ENCODE results near the gene ZNF507.

ZNF507 gene

GRCh38 chr19:32345261-32346207 lies at the start of gene ZNF507:
ZNF507 (plus strand) TSS chr19:32345610; CDS start chr19:32352831, 7,221 bp downstream.
- DNase-seq (ENCODE audit: extremely low read depth in 1 of 2, low read depth in 1 of 2), result peak; percentile 69 to 71

GRCh38 chr19:32296694-32297093 lies 48.7 kb upstream of the ZNF507 start:
- DNase-seq (ENCODE audit: extremely low read depth in 1 of 2, low read depth in 1 of 2), result no peak

GRCh38 chr19:32302778-32303177 lies 42.6 kb upstream of the ZNF507 start:
- DNase-seq (ENCODE audit: extremely low read depth in 1 of 2, low read depth in 1 of 2), result no peak

DNA sequence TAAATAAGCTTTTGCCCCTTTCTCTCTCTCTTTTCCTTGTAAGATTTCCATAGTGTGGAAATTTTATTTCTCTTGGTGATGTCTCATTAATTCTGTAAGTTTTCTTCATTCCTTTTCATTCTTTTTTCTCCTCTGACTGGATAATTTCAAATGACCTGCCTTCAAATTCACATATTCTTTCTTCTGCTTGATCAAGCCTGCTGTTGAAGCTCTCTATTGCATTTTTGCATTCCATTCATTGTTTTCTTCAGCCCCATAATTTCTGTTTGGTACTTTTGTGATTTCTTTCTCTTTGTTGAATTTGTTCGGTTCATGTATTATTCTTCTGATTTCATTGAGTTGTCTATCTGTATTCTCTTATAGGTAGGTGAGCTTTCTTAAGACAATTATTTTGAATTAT lies 42.2 kb upstream of the ZNF507 start:
- DNase-seq (ENCODE audit: extremely low read depth in 1 of 2, low read depth in 1 of 2), result no peak

DNA sequence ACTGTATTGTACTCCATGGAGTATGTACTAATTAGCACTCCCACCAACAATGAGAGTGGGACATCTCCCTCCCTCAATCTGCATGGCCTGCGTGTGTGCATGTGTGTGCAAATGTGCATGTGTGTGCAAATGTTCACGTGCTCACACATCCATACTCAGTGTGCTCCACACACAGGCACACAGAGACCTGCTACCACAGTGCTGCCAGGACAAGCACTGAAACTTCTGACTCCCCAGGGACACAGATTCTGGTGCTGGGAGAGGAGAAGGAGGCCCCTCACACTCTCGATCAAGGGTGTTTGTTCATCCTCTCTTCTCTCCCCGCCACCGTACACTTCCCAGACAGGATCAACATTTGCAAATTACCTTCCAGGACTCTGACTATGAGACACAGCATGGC lies 37.8 kb upstream of the ZNF507 start:
- DNase-seq (ENCODE audit: extremely low read depth in 1 of 2, low read depth in 1 of 2), result no peak

DNA sequence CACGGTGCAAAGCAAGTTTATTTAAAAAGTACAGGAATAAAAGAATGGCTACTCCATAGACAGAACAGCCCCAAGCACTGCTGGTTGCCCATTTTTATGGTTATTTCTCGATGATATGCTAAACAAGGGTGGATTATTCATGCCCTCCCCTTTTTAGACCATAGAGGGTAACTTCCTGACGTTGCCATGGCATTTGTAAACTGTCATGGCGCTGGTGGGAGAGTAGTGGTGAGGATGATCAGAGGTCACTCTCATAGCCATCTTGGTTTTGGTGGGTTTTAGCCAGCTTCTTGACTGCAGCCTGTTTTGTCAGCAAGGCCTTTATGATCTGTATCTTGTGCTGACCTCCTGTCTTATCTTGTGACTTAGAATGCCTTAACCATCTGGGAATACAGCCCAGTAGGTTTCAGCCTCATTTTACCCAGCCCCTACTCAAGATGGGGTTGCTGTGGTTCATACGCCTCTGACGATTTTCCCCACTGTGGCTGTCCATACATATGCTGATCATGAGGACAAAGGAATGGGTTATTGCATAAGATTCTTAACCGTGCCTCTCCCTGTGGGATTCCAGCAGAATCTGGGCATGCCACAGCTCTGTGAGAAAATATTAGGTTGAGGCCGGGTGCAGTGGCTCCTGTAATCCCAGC lies 36.9 kb upstream of the ZNF507 start:
- no peak for DNase-seq (ENCODE audit: extremely low read depth in 1 of 2, low read depth in 1 of 2)

GRCh38 chr19:32309711-32310390 lies 35.6 kb upstream of the ZNF507 start:
- DNase-seq (ENCODE audit: extremely low read depth in 1 of 2, low read depth in 1 of 2), result no peak

- no peak for DNase-seq (ENCODE audit: extremely low read depth in 1 of 2, low read depth in 1 of 2)
Measured at GRCh38 chr19:32311371-32311770, 34.0 kb upstream of the ZNF507 start.

- DNase-seq (ENCODE audit: extremely low read depth in 1 of 2, low read depth in 1 of 2), result no peak
Measured at GRCh38 chr19:32313569-32314265, 31.7 kb upstream of the ZNF507 start.

DNA sequence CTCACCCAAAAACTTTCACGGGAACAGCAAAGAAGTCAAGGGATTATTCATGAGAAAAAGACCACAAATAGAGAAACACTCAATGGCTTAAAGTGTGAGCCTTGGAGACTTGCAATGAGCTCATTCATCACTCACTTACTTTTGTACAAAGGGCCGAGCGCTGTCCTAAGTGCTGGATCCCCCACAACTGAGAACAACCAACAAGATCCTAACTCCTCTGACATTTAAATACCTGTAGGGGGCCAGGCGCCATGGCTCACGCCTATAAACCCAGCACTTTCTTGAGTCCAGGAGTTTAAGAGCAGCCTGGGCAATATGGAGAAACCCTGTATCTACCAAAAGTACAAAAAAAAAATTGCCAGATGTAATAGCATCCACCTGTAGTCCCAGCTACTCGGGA lies 29.4 kb upstream of the ZNF507 start:
- no peak for DNase-seq (ENCODE audit: extremely low read depth in 1 of 2, low read depth in 1 of 2)

- no peak for DNase-seq (ENCODE audit: extremely low read depth in 1 of 2, low read depth in 1 of 2)
Measured at GRCh38 chr19:32317086-32317485, 28.3 kb upstream of the ZNF507 start.

GRCh38 chr19:32318884-32319520 lies 26.4 kb upstream of the ZNF507 start:
- DNase-seq (ENCODE audit: extremely low read depth in 1 of 2, low read depth in 1 of 2), result peak in 1 of 2 donors; percentile 3

DNA sequence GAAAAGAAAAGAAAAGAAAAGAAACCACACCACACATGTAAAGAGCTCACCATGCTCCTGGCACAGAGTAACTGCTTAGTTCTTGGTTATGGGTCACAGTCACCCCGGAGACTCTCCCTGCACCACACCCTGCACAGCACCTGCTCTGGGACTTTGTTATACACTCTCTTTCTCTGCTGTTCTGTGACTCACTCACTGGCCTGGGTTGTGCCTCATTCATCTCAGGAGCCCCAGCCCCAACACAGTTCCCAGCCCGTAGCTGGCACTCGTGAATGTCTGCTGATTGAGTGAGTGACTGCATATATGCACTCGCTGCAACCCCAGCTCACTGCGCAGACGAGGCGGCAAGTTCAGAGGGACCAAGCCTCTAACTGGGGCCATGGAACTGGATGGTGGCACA lies 22.9 kb upstream of the ZNF507 start:
- no peak for DNase-seq (ENCODE audit: extremely low read depth in 1 of 2, low read depth in 1 of 2)

DNA sequence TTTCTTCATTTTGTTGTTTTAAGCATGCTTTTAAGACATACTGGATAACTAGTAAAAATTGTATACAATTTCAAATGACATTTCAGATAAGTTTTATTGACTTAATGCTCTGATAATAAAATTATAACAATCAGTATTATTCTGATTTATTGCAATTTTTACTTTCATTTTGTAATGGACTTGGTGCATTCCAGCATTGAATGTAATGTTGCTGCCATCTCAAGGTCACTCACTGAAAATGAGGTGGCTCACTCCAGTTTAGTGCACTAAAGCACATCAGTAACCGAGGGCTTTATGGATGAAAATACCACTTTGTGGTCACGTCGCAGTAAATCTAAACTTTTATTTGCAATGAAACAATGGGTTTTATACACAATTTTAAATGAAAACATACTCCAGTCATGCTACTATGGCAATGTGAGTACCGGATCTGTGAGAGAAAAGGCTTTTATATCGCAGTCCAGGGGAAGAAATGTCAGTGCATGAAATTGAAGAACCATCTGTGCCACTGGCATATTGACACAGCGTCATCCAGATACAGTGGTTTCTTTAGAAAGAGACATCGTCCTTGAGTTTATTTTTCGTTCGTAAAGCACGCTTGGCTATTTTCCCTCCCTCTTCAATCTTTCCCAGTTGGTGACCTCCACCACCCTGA lies 20.7 kb upstream of the ZNF507 start:
- DNase-seq (ENCODE audit: extremely low read depth in 1 of 2, low read depth in 1 of 2), result no peak

GRCh38 chr19:32330213-32330857 lies 15.1 kb upstream of the ZNF507 start:
- DNase-seq (ENCODE audit: extremely low read depth in 1 of 2, low read depth in 1 of 2), result no peak

- no peak for DNase-seq (ENCODE audit: extremely low read depth in 1 of 2, low read depth in 1 of 2)
Measured at GRCh38 chr19:32333227-32333626, 12.2 kb upstream of the ZNF507 start.

DNA sequence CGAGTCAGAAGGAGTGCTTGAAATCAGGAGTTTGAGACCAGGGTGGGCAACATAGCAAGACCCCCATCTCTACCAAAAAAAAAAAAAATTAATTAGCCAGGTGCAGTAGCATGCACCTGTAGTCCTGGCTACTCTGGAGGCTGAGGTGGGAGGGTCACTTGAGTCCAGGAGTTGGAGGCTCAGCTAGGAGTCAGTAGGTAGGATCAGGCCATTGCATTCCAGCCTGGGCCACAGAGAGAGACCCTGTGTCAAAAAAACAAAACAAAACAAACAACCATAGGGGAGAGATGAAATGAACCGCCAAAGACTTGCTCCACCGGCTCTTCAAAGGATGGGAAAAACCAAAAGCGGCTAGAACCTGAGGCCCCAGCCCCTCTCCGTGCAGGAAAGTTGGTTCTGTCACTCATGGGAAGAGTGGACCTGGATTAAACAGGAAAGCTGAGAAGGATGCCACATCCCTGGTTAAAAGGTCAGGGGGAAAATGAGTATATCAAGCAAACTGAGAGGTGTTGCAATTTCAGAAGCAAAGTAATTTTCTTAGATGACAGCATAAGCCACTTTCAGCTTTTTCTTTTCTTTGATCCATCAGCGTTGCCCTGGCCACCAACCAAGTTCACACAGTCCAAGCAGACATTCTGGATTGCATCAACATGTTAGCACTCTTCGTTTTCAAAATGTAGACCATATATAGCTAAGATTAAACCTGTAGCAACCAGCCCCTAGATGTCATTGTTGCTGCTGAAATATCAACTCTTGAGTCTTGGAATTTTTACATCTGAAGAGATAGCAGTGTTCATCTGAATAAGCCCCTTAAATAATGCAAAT lies 8.9 kb upstream of the ZNF507 start:
- DNase-seq (ENCODE audit: extremely low read depth in 1 of 2, low read depth in 1 of 2), result no peak

GRCh38 chr19:32337084-32337808 lies 8.2 kb upstream of the ZNF507 start:
- no peak for DNase-seq (ENCODE audit: extremely low read depth in 1 of 2, low read depth in 1 of 2)
